Heart right ventricle (tissue), 16 donors: ENCODE results near the gene PLIN4. TPM values are rescaled to one million over a fixed set of nuclear protein-coding genes. Genes with fewer than 3 reads are reported as not detected.

Experiments used
- ATAC-seq, 8 donors: fragments of 200-7000 bp; cut with Tn5 transposase; one replicate each; pipeline ENCODE4 v1.9.1; 2020; ENCODE audit warnings: mild to moderate bottlenecking in 8 of 8, moderate library complexity in 8 of 8, moderate number of reproducible peaks in 1 of 8
- DNase-seq, 2 donors: peaks; one replicate each; pipeline ENCODE4 v3.0.0-alpha.2; 2020
- H3K27ac ChIP-seq, 10 donors: fragments of 200-600 bp; sonication (generic) in 2 of 10; one replicate each; pipeline versions ENCODE4 v1.5.0 to v1.8.0; 2020 to 2022; ENCODE audit warnings: mild to moderate bottlenecking in 3 of 10
- H3K27me3 ChIP-seq, 7 donors: fragments of 200-600 bp; one replicate each; pipeline ENCODE4 v1.8.0; 2021 to 2022; ENCODE audit warnings: mild to moderate bottlenecking in 2 of 7
- H3K36me3 ChIP-seq, 9 donors: fragments of 200-600 bp; sonication (generic) in 1 of 9; one replicate each; pipeline versions ENCODE4 v1.5.0 to v1.8.0; 2020 to 2022; ENCODE audit warnings: mild to moderate bottlenecking in 2 of 9
- H3K4me1 ChIP-seq, 9 donors: fragments of 200-600 bp; sonication (generic) in 1 of 9; one replicate each; pipeline versions ENCODE4 v1.5.0 to v1.8.0; 2020 to 2022; ENCODE audit warnings: mild to moderate bottlenecking in 4 of 9
- H3K4me3 ChIP-seq, 10 donors: fragments of 200-600 bp; sonication (generic) in 2 of 10; one replicate each; pipeline versions ENCODE4 v1.5.0 to v1.8.0; 2020 to 2022; ENCODE audit warnings: mild to moderate bottlenecking in 7 of 10, moderate library complexity in 2 of 10
- H3K9me3 ChIP-seq, 11 donors: fragments of 200-600 bp in 10 of 11; sonication (generic) in 2 of 11; one replicate each; pipeline versions ENCODE4 v1.5.0 to v1.8.0; 2013 to 2022; ENCODE audit warnings: mild to moderate bottlenecking in 2 of 11, control low read depth in 1 of 11, moderate library complexity in 1 of 11
- WGBS, 2 donors: extraction: QIAGEN DNeasy Blood & Tissue Kit; methylation state at CpG; one replicate each; pipeline ENCODE4 v1.1.7; 2013; ENCODE audit warnings: inconsistent platforms in 1 of 2; 5-methylcytosine and 5-hydroxymethylcytosine counted together
- intact Hi-C, 10 donors: fragments of 100-400 bp; cut with DNase I; formaldehyde crosslinking; loops; one replicate each; pipeline versions ENCODE4 v1.11.1 to v1.14.2; 2022
- polyA plus RNA-seq, 2 donors: library from polyadenylated mRNA; stranded (reverse); fragments of 200-250 nt; gene quantifications; one replicate each; pipeline ENCODE4 v1.2.3, GENCODE V29; 2013
- total RNA-seq, 10 donors: library from RNA; stranded (reverse); fragmentation: NEBNext Ultra II Directional in 3 of 10; extraction: Animal tissue kit (Norgen Biotek cat#: 25700) in 3 of 10; gene quantifications; one replicate each; pipeline versions ENCODE4 v1.2.1 to v1.2.4, GENCODE V29; 2021 to 2023
- TF ChIP-seq, protein P1 (sequence below), 9 donors: fragments of 200-600 bp; sonication (generic) in 2 of 9; IDR thresholded peaks; one replicate each; pipeline versions ENCODE4 v1.5.0 to v1.8.0; 2021 to 2022; ENCODE audit warnings: antibody characterized with exemption in 9 of 9, mild to moderate bottlenecking in 5 of 9, moderate library complexity in 1 of 9
- donor health status: Arrhythmogenic right ventricular cardiomyopathy.
- donor health status: ischemic (EF 13 %, LVEDD 7.1; RV severe dilation, severe dysfunction).
- donor health status: healthy with polysubstance abuse.
- donor health status: DM: no; HTN: yes; CAD: no.
- donor health status: DM: no; HTN: no; CAD: no.
- donor health status: ischemic (EF 25% LVEDD 6.9; RV normal size, moderate dysfunction).
- donor health status: ischemic (EF 25% LVEDD 5.7; RV mildly dilated, moderate dysfunction).
- donor health status: healthy.
- donor health status: DM: yes; HTN: yes; CAD: no.
- donor health status: Ischemic cardiomyopathy.
- donor health status: ischemic (EF 35%, LVEDD 5.7; RV mildly dilated, moderate dysfunction).
- donor health status: nonischemic (EF 11% LVEDD 7.7; RV severe dilation, severe dysfunction).
- donor health status: DM: yes; HTN: yes; CAD: no.
- donor health status: PGD.
- donor health status: ischemic (EF 29% LVEDD 5.4; RV normal size, mild dysfunction).
- donor health status: nonischemic (EF 23%, LVEDD 6.1; RV moderate dilation, normal function).

The PLIN4 gene
- total and polyA plus RNA-seq, 12 donors: 42.0 to 416 (median 198) TPM

DNA sequence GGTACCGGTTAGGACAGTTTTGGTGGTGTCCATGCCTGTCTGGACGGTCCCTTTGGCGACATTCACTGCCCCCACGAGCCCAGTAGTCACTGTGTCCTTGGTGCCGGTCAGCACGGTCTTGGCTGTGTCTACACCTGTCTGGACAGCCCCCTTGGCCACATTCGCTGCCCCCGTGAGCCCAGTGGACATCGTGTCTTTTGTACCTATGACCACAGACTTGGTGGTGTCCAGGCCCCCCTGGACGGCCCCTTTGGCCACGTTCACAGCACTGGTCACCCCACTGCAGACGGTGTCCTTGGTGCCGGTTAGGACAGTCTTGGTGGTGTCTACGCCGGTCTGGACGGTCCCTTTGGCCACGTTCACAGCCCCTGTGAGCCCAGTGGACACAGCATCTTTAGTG, 6.2 kb downstream of the PLIN4 start:
- intact Hi-C loops: no loop called here
- no peaks in the 10 kb centered on the region for H3K27me3 ChIP-seq
- 91 to 92% methylated on average over 17 of the region's 17 CpGs for WGBS, 2 donors
- H3K9me3 ChIP-seq: no peaks in the 10 kb centered on the region
- no peak overlapping the region for H3K4me3 ChIP-seq
- no peak for DNase-seq
- H3K36me3 ChIP-seq: peaks cover 0 to 49% (median 4%) of the 10 kb centered on the region in 9 donors
- H3K4me1 ChIP-seq: peaks cover 1 to 27% (median 7%) of the 10 kb centered on the region in 9 donors
- TF ChIP-seq, protein P1, sequence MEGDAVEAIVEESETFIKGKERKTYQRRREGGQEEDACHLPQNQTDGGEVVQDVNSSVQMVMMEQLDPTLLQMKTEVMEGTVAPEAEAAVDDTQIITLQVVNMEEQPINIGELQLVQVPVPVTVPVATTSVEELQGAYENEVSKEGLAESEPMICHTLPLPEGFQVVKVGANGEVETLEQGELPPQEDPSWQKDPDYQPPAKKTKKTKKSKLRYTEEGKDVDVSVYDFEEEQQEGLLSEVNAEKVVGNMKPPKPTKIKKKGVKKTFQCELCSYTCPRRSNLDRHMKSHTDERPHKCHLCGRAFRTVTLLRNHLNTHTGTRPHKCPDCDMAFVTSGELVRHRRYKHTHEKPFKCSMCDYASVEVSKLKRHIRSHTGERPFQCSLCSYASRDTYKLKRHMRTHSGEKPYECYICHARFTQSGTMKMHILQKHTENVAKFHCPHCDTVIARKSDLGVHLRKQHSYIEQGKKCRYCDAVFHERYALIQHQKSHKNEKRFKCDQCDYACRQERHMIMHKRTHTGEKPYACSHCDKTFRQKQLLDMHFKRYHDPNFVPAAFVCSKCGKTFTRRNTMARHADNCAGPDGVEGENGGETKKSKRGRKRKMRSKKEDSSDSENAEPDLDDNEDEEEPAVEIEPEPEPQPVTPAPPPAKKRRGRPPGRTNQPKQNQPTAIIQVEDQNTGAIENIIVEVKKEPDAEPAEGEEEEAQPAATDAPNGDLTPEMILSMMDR (IDR thresholded peaks at IDR 0.05): no peak
- H3K27ac ChIP-seq: peak overlapping the region in 1 of 10 donors; percentile 31
- ATAC-seq: peak in 1 of 8 donors; percentile 6

DNA sequence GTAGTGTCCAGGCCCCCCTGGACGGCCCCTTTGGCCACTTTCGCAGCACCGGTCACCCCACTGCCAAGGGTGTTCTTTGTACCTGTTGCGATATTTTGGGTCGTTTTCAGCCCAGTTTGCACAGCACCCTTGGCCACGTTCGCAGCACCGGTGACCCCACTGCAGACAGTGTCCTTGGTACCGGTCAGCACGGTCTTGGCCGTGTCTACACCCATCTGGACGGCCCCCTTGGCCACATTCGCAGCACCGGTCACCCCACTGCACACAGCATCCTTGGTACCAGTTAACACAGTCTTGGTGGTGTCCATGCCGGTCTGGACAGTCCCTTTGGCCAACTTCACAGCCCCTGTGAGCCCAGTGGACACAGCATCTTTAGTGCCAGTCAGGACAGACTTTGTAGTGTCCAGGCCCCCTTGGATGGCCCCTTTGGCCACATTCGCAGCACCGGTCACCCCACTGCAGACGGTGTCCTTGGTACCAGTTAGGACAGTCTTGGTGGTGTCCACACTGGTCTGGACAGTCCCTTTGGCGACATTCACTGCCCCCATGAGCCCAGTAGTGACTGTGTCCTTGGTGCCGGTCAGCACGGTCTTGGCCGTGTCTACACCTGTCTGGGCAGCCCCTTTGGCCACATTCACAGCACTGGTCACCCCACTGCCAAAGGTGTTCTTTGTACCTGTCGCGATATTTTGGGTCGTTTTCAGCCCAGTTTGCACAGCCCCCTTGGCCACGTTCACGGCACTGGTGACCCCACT, 6.8 kb downstream of the PLIN4 start:
- H3K27ac ChIP-seq: peak overlapping the region in 1 of 10 donors; percentile 31
- TF ChIP-seq, protein P1 (IDR thresholded peaks at IDR 0.05): no peak
- peaks cover 0 to 55% (median 9%) of the 10 kb centered on the region in 9 donors for H3K36me3 ChIP-seq
- intact Hi-C loops: no loop called here
- 85 to 88% methylated on average over 27 of the region's 27 CpGs for WGBS, 2 donors
- no peak overlapping the region for H3K4me3 ChIP-seq
- DNase-seq (no peak), ATAC-seq (peak in 4 of 8 donors; percentile 17 to 27 (median 20))
- H3K27me3 ChIP-seq: no peaks in the 10 kb centered on the region
- H3K4me1 ChIP-seq: peaks cover 3 to 29% (median 7%) of the 10 kb centered on the region in 9 donors
- H3K9me3 ChIP-seq: no peaks in the 10 kb centered on the region

GRCh38 chr19:4510435-4511255, 7.6 kb downstream of the PLIN4 start:
- H3K4me1 ChIP-seq: peaks cover 0 to 25% (median 11%) of the 10 kb centered on the region in 9 donors
- whole genome bisulfite sequencing, 2 donors: 87 to 88% methylated on average over 37 of the region's 37 CpGs
- DNase-seq (no peak), ATAC-seq (peak in 5 of 8 donors; percentile 2 to 18 (median 10))
- TF ChIP-seq, protein P1 (IDR thresholded peaks at IDR 0.05): no peak
- H3K36me3 ChIP-seq: peaks cover 0 to 56% (median 14%) of the 10 kb centered on the region in 9 donors
- no peak overlapping the region for H3K4me3 ChIP-seq
- intact Hi-C loops: no loop called here
- no peaks in the 10 kb centered on the region for H3K27me3 ChIP-seq
- no peaks in the 10 kb centered on the region for H3K9me3 ChIP-seq
- no peak overlapping the region for H3K27ac ChIP-seq

DNA sequence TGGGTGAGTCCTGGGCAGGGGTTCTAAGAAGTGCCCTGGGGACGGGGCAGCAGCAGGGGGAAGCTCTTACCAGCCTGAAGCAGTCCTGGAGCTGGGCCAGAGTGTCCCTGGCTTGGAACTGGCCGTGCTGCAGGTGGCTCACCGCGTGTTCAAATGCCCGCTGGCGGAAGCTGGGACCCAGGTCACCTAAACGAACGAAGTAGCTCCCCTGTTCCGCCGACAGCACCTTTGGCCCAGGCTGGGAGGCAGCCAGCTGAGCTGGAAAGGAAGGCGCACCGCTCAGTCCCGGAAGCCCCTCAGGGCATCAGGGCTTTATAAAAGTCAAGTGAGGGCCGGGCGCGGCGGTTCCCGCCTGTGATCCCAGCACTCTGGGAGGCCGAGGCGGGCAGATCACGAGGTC, 9.6 kb downstream of the PLIN4 start:
- H3K4me3 ChIP-seq: no peak overlapping the region
- H3K36me3 ChIP-seq: peaks cover 0 to 64% (median 26%) of the 10 kb centered on the region in 9 donors
- TF ChIP-seq, protein P1 (IDR thresholded peaks at IDR 0.05): no peak
- no peak for ATAC-seq
- H3K27me3 ChIP-seq: no peaks in the 10 kb centered on the region
- no peaks in the 10 kb centered on the region for H3K9me3 ChIP-seq
- 80 to 84% methylated on average over 20 to 21 of the region's 21 CpGs for WGBS, 2 donors
- peaks cover 0 to 23% (median 11%) of the 10 kb centered on the region in 9 donors for H3K4me1 ChIP-seq
- DNase-seq: no peak
- peak overlapping the region in 1 of 10 donors; percentile 36 for H3K27ac ChIP-seq
- intact Hi-C loops: no loop called here
